Tibial nerve (tissue), 4 donors: ENCODE measurements around the gene EFHC2. TPM values are rescaled to one million over a fixed set of nuclear protein-coding genes. Genes with fewer than 3 reads are reported as not detected.

ENCODE experiments used
- DNase-seq, 2 donors: peaks; one replicate each; pipeline ENCODE4 v3.0.0-alpha.2; 2019; ENCODE audit warnings: low spot score in 2 of 2
- H3K27ac ChIP-seq, 4 donors: fragments of 200-600 bp; sonication (generic) in 3 of 4; one replicate each; pipeline ENCODE4 v1.5.1; 2017 to 2019; ENCODE audit warnings: mild to moderate bottlenecking in 1 of 4
- H3K27me3 ChIP-seq, 2 donors: fragments of 200-600 bp; sonication (generic) in 1 of 2; one replicate each; pipeline versions ENCODE4 v1.5.1 to v1.6.0; 2017 to 2019
- H3K36me3 ChIP-seq, 3 donors: fragments of 200-600 bp; sonication (generic); one replicate each; pipeline ENCODE4 v1.5.1; 2018 to 2019
- H3K4me1 ChIP-seq, 4 donors: fragments of 200-600 bp; sonication (generic) in 3 of 4; one replicate each; pipeline ENCODE4 v1.5.1; 2017 to 2019
- H3K4me3 ChIP-seq, 4 donors: fragments of 200-600 bp; sonication (generic) in 3 of 4; one replicate each; pipeline ENCODE4 v1.5.1; 2017 to 2019; ENCODE audit warnings: mild to moderate bottlenecking in 1 of 4, moderate library complexity in 1 of 4
- H3K9me3 ChIP-seq, 4 donors: fragments of 200-600 bp; sonication (generic) in 3 of 4; one replicate each; pipeline ENCODE4 v1.5.1; 2017 to 2019
- CTCF ChIP-seq, 5 experiments: fragments of 200-600 bp in 3 of 5; fragments of 450-650 bp in 2 of 5; sonication (generic) in 3 of 5; IDR thresholded peaks; one replicate each; pipeline ENCODE4 v1.5.1; 2016 to 2019; ENCODE audit warnings: antibody characterized with exemption in 5 of 5, mild to moderate bottlenecking in 3 of 5, moderate library complexity in 2 of 5
- EP300 ChIP-seq, 2 donors: sonication (generic); formaldehyde crosslinking; IDR thresholded peaks; one replicate each; pipeline ENCODE4 v1.6.1; 2017; ENCODE audit warnings: antibody characterized with exemption in 2 of 2, mild to moderate bottlenecking in 1 of 2
- POLR2A ChIP-seq, 2 donors: fragments of 450-650 bp; IDR thresholded peaks; one replicate each; pipeline ENCODE4 v1.6.1; 2017; ENCODE audit warnings: antibody characterized with exemption in 2 of 2, mild to moderate bottlenecking in 2 of 2, moderate library complexity in 2 of 2
- WGBS, 2 donors: methylation state at CpG; one replicate each; pipeline ENCODE4 v1.1.5; 2018; 5-methylcytosine and 5-hydroxymethylcytosine counted together
- total RNA-seq, 4 donors: library from RNA; depleted of rRNA; stranded (reverse); fragments of >200 nt; gene quantifications; one replicate each; pipeline ENCODE4 v1.1.0, GENCODE V29; 2016

Gene EFHC2
- total RNA-seq, 4 donors from 2014 or later = 2.5 to 5.2 (median 4.0) TPM

- Histone ChIP-seq H3K36me3 (no peaks in the 10 kb centered on the region), H3K9me3 (no peaks in the 10 kb centered on the region), H3K27ac (no peak overlapping the region), H3K4me1 (peaks cover 0 to 3% (median 0%) of the 10 kb centered on the region in 4 donors), H3K27me3 (peaks cover 0 to 11% of the 10 kb centered on the region in 2 donors), H3K4me3 (no peak overlapping the region)
- DNase-seq = no peak
- WGBS, 2 donors = 67 to 87% methylated on average over 4 of the region's 4 CpGs
- TF ChIP-seq EP300 (IDR thresholded peaks at IDR 0.05) (no peak), POLR2A (IDR thresholded peaks at IDR 0.05) (no peak), CTCF (IDR thresholded peaks at IDR 0.05) (no peak)
Measured at GRCh38 chrX:44247468-44247867, 96.0 kb downstream of the EFHC2 start.

GRCh38 chrX:44246826-44247225 lies 96.6 kb downstream of the EFHC2 start:
- no peaks in the 10 kb centered on the region for H3K9me3 ChIP-seq
- 64 to 83% methylated on average over 2 of the region's 2 CpGs for WGBS, 2 donors
- no peak for DNase-seq
- H3K27ac ChIP-seq = no peak overlapping the region
- H3K4me1 ChIP-seq = no peaks in the 10 kb centered on the region
- H3K27me3 ChIP-seq = peaks cover 0 to 7% of the 10 kb centered on the region in 2 donors
- TF ChIP-seq POLR2A (IDR thresholded peaks at IDR 0.05) (no peak), EP300 (IDR thresholded peaks at IDR 0.05) (no peak), CTCF (IDR thresholded peaks at IDR 0.05) (no peak)
- H3K36me3 ChIP-seq = no peaks in the 10 kb centered on the region
- H3K4me3 ChIP-seq = no peak overlapping the region

GRCh38 chrX:44245733-44246132 lies 97.7 kb downstream of the EFHC2 start:
- WGBS, 2 donors = 83 to 92% methylated on average over 7 of the region's 7 CpGs

GRCh38 chrX:44244008-44244407 lies 99.5 kb downstream of the EFHC2 start:
- no peaks in the 10 kb centered on the region for H3K4me1 ChIP-seq
- no peak overlapping the region for H3K4me3 ChIP-seq
- TF ChIP-seq CTCF (IDR thresholded peaks at IDR 0.05) = peak; percentile 26 to 60 (median 43)
- no peak for TF ChIP-seq POLR2A (IDR thresholded peaks at IDR 0.05)
- no peak for TF ChIP-seq EP300 (IDR thresholded peaks at IDR 0.05)
- H3K9me3 ChIP-seq = no peaks in the 10 kb centered on the region
- H3K27ac ChIP-seq = peak overlapping the region in 2 of 4 donors; percentile 41 to 60
- H3K36me3 ChIP-seq = no peaks in the 10 kb centered on the region
- 21 to 35% methylated on average over 1 of the region's 1 CpG for WGBS, 2 donors
- peaks cover 0 to 7% of the 10 kb centered on the region in 2 donors for H3K27me3 ChIP-seq
- peak in 1 of 2 donors; percentile 8 for DNase-seq

More at GRCh38 chrX:44245733-44246132, 97.7 kb downstream of the EFHC2 start:
- Histone ChIP-seq H3K36me3 (no peaks in the 10 kb centered on the region), H3K27me3 (peaks cover 0 to 7% of the 10 kb centered on the region in 2 donors), H3K4me1 (no peaks in the 10 kb centered on the region), H3K9me3 (no peaks in the 10 kb centered on the region), H3K27ac (no peak overlapping the region), H3K4me3 (no peak overlapping the region)
- no peak for DNase-seq
- no peak for TF ChIP-seq CTCF (IDR thresholded peaks at IDR 0.05)
- TF ChIP-seq EP300 (IDR thresholded peaks at IDR 0.05) = no peak
- no peak for TF ChIP-seq POLR2A (IDR thresholded peaks at IDR 0.05)

- Histone ChIP-seq H3K4me3 (no peak overlapping the region), H3K27me3 (peaks cover 0 to 7% of the 10 kb centered on the region in 2 donors), H3K9me3 (no peaks in the 10 kb centered on the region), H3K36me3 (no peaks in the 10 kb centered on the region), H3K4me1 (no peaks in the 10 kb centered on the region), H3K27ac (no peak overlapping the region)
- TF ChIP-seq POLR2A (IDR thresholded peaks at IDR 0.05) (no peak), CTCF (IDR thresholded peaks at IDR 0.05) (no peak), EP300 (IDR thresholded peaks at IDR 0.05) (no peak)
- 72 to 77% methylated on average over 4 of the region's 4 CpGs for WGBS, 2 donors
- DNase-seq = no peak
Measured at GRCh38 chrX:44241546-44241945, 101.9 kb downstream of the EFHC2 start.
